HCEC 1CT (cell line): Measurements from ENCODE around the gene GSTM2.

ENCODE experiments used
- DNase-seq: peaks from one replicate; pipeline ENCODE4 v3.0.0-alpha.2; 2017

GSTM2 gene

DNA sequence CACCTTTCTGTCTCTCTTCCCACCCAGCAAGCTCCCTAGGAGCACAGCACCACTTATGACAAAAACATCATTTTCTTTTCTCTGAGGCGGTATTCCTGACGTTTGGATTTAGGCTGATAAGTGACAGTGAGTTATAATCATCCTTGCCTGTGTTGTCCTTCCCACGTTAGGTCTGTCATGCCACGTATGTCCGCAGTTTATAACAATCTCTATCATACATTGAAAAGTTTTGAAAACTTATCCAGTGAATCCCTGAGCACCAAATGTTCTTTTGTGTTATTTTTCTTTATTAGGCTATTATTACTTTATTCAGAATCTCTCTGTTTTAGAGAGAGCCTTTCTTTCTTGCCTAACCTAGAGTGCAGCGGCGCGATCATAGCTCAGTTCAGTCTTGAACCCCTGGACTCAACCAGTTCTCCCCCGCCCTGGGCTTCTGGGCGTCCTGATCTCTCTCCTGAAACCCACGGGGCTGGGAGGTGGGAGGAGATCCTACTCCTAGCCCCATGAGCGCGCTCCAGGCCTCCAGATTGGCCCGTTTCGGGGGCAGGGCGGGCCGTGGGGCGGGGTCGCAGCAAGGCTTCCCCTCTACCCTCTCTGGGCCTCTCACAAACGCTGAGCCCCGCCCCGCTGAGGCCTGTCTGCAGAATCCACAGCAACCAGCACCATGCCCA, at the start of gene GSTM2:
GSTM2 (plus strand) TSS at position 606 of the 671 bp plus-strand sequence; CDS start at position 665, 59 bp downstream.
- DNase-seq: peak; percentile 77

DNA sequence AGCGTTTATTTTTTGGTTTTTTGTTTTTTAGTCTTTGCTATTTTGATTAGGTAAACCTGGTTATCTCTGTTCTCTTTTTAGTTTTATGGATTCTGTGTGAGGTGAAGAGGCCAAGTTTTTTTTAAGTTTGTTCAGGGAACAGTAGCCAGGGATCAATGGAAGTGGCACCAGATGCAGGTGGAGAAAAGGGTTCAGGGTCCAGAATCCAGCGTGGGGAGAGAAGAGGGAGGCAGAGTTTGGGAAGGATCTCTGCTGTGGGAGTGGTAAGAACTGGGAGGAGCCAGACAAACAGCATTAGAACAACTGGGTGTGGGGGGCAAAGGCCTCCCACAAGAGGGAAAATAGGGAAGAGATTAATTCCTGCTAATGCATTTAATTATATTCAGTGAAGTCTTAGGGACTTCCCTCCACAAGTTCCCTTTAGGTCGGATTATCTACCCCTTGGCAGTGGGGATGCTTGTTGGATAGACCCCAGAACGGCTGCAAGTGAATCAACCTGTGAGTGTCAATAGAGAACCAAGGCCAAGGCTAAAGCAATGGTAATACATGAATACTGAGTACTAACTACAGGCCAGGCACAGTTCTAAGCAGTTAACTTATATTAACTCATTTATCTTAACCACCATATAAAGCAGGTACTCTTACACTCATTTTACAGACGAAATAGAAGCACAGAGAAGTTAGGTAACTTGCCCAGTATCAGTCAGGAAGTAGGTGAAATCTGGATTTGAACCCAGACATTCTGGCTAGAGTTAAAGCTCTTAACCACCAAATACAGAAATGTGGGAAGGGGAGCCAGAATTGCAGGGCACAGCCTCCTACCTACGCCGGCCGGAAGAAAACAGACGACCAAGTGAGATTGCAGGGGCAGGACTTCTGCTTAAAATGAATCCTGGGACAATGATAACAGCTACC, 48.9 kb upstream of the GSTM2 start:
- DNase-seq: no peak

DNA sequence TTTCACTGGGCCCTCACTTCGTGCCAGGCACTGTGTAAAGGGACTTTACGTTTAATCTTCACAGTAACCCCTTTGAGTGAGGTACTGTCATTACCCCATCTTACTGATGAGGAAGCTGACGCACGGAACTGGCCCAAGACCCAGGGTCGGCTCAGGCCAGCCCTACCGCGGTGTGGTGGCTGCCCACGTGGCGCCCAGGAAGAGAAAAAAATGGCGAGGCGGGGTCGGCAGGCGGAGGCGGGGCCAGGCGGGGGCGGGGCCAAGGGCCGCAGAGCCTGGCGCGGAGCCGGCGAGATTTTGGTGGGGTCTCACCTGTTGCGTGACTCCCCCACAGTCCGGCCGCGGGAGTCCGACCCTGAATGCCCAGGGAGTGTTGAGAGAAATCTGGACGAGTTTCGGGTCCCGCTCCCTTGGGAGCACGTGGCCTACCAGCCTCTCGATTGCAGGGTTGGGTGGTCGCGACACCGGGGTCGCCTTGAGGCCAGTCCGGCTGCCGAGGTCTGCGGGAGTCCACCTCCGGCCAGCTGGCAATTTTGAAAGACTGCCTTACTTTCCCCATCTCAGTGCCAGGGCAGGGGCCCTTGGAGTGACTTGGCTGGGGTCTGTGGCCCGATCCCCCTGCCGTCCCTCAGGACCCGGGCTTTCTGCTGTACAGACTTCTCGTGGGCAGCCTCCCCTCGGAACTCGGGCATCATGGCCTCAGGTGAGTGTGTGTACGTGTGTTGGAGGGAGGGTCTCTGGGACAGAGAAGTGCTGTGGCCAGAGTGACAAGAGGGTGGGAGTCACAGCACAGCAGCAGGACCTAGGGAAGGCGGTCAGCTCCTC, 48.1 kb upstream of the GSTM2 start, which contains the start of the genes AMPD2 and GNAT2:
AMPD2 (plus strand) TSS at position 262 of the 825 bp plus-strand sequence. CDS start 1,339 bp downstream, outside the sequence.
GNAT2 (minus strand) TSS at position 41 of the 825 bp plus-strand sequence. CDS start 6,746 bp downstream, outside the sequence.
- DNase-seq: peak; percentile 88

DNA sequence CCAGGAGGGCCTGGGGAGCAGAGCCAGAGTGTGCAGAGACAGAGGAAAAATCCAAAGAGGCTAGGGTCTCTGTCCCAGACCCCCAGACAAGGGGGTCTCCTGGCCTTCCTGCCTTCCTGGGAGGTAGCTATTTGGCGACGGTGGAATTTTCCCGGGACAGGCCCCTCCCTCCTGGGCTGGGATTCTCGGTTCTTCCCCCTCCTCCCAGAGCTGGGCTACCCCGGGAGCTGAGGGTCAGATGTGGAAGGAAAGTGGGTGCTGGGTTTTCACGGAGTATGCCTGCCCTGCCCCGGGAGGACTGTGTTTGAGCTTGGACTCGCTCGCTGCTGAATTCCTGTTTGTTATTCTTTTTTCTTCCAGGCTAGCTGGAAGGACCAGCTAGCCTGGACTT, 47.5 kb upstream of the GSTM2 start:
- DNase-seq: peak; percentile 53

DNA sequence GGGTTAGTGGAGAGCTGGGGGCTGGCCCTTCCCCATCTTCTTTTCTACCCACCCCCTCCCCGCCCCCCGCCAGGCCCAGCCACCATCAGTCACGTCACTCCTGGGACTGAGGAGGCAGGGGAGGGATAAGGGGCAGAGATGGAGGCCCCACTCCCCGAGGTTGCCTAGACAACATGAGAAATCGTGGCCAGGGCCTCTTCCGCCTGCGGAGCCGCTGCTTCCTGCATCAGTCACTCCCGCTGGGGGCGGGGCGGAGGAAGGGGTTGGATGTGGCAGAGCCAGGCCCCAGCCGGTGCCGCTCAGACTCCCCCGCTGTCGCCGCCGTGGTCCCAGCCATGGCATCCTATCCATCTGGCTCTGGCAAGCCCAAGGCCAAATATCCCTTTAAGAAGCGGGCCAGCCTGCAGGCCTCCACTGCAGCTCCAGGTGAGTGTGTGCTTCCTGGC, 47.0 kb upstream of the GSTM2 start:
- DNase-seq: peak; percentile 93

DNA sequence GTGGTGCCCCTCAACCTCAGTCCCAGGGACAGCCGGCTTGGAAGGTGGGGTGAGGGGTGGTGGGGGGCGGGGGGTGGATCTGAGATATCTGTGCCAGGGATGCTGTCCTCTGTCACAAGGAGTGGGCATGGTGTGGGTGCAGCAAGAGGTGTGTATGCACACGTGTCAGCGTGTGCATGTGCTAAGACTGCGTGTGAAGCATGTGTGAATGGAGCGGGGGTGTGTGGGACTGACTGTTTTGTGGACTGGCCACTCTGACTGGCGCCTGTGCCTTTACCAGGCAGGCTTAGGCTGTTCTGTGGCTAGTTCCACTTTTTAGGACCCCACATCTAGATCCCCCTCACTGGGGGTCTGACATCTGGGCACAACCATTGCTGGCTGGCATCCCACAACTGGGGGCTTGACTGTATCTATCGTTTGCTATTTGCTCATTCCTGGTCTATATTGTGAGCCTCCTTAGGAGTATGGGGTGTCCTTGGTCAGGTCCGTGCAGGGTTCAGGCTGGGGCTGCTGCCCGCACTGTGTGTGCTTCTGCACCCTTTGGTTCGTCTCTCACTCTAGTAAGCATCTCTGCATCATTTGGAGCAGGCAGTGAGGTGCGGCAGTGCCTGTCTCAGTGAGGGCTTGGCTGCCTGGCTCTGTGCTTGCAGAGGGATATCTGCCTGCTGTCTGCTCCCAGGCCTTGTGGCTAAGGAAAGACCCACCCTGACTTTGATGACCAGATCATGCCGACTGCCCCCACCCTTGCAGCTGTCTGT, 46.3 kb upstream of the GSTM2 start:
- no peak for DNase-seq

DNA sequence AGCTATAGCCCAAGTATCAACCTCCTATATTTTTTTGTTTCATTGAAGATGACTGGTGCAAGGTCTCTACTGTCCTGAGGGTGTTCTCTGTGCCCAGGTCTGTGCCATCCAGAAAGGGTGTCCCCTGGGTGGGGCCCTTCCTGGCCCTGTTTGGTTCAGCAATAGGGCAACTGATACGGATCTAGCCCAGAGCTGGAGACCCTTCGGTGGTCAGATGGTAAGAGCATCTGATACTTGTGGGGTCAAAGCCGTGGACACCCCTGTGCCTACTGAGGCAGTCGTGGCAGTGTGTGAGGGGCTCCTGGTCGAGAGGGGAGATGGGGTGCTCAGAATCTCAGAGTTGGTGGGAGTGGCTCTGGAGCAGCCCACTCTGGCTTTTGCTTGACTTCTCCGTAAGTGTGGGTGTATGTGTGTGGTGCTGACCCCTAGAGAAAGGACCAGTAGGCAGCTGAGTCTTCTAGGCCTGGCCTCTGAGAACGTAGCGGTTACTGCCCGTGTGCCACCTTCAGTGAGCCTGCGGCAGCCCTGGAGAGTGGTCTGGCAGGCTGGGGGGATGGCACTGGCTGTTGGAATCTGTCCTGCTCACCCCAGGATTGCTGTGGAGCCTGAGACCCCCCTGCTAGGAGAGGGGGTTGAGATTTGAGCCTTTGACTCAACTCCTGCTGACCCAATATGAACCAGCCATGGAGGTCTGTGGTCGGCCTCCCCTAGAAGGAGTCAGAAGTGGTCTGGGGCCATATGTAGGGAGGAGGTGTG, 45.5 kb upstream of the GSTM2 start:
- no peak for DNase-seq

DNA sequence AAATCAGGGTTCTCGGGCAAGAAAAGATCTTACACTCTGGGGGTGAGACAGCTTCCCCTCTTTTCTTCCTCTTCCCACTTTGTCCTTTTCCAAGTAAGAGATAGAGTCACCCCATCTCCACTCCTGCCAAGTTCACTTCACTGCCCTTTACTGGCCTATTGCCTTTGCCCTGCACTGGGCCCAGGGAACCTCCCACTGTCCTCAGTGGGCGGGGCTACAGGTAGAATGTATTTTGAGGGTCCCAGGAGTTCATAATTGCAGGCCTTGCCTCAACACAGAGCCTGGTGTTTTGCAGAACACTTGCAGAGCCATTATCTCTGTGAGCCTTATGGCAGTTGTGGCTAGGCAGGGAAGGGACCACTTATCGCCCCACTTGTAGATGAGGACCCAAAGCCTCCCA, 45.0 kb upstream of the GSTM2 start:
- no peak for DNase-seq

DNA sequence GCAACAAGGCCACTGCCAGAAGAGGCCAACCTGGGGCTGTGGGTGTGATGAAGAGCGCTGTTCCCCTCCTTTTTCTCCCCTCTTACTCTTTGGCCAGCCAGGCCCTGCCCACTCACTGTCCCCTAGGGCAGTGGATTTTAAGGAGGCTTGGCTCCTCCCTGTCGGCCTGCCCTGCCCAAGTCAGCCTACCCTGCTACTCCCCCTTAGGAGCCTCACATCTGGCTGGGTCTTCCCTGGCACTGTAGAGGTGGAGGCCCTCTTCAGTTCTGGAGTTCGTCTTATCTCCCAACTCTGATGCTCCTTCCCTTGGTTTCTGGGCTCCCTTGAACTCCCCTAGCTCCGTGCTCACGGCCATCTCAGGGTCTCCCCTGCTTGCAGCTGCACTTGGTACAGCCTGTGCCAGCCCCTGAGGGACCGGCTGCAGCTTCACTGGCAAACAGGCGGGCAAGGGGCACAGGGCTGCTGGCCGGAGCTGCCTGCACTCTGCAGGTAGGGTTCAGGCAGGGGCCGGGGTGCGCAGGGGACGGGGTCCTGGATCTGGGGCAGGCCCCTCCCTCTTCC, 44.2 kb upstream of the GSTM2 start:
- DNase-seq: no peak

DNA sequence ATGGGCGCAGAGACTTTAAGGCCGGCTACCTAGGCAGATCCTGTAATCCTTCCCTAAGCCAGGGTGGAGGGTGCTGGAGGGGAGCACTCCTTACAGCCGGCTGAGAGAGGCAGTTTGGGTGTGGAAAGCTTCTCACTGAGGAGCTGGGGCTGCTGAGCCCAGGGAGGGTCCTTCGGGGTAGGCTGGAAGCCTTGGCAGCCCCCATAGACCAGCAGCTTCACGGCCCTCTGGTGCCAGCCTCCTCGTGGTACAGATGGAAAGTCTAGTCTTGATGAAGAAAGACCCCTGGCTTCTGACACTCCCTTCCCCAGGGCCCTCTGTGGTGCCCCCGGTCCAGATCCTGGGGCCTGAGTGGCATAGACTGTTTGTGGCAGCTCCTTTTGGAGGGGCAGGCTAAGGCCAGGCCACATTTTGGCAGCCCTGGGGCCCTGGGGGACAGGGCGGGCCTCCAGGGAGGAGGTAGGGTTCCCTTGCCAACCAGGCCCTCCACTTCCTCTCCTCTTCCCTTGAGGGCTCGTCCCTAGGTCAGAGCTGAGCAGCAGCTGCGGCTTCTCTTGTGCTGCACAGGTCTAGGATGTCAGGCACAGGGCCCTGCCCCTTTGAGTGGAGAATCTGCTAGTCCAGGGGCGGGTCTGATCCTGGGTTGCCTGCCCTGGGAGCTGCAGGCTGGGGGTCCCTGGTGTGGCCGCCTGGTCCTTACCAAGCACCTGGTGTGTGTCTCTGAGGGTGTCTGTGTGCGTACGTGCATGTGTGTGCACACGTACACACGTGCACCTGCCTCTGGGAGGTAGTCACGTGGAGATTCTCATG, 43.5 kb upstream of the GSTM2 start:
- DNase-seq: no peak

DNA sequence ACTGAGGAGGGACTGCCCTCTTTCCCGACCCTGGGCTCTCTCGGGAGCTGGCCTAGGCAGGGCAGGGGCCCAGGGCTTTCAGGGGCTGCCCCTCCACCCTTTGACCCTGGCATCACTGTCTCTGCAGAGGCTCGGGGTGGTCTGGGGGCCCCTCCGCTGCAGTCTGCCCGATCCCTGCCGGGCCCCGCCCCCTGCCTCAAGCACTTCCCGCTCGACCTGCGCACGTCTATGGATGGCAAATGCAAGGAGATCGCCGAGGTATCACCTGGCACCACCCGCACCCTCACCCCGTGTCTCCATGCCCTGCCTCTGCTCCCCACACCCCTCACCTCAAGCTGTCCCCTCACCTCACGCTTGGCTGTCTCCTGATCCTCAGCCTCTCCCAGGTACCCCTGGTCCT, 42.7 kb upstream of the GSTM2 start:
- no peak for DNase-seq

DNA sequence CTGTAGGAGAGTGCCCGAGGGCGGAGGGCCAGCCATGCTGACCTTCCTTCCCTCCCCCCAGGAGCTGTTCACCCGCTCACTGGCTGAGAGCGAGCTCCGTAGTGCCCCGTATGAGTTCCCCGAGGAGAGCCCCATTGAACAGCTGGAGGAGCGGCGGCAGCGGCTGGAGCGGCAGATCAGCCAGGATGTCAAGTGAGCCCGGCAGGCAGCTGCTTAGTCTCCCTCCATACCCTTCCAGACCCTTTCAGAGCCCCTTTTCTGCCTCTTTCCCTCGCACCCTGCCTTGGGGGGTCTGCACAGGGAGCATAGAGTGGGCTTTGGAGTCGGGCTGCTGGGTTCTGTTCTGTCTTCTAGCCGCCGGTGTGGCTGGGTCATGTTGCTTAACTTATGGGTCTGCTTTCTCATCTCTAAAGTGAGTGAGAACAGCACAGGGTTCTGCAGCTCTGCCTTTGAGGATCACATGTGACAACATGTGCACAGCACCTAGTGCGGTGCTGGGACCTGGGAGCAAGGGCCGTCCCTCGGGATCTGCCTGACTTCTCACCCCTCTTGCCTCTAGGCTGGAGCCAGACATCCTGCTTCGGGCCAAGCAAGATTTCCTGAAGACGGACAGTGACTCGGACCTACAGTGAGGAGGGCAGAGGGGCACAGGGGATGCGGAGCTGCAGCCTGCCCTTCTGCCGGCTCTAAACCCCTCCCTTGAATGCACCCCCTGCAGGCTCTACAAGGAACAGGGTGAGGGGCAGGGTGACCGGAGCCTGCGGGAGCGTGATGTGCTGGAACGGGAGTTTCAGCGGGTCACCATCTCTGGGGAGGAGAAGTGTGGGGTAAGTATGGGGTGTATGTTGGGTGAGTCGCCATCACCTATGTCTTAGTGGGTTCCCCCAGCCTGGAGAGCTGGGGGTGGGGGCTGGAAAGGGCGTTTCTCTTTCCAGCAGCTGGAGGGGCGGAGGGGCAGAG, 42.0 kb upstream of the GSTM2 start:
- DNase-seq: no peak

DNA sequence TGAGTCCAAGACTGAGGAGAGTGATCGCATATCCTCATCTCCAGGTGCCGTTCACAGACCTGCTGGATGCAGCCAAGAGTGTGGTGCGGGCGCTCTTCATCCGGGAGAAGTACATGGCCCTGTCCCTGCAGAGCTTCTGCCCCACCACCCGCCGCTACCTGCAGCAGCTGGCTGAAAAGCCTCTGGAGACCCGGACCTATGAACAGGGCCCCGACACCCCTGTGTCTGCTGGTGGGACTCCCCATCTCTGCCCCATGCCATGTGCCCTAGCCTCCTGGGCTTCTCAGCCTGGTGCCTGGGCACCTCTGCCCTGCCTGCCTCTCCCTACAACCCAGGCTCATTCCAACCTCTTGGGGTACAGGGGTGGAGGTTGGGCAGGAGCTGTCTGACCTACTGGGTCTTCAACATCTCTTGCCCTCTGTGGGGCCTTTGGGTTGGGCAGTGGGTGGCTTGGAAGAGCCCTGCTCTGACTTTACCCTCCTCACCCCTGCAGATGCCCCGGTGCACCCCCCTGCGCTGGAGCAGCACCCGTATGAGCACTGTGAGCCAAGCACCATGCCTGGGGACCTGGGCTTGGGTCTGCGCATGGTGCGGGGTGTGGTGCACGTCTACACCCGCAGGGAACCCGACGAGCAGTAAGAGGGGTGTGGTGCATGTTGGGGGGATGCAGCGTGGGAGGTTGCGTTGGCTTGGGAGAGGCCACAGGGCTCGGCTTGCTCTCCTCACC, 41.0 kb upstream of the GSTM2 start:
- no peak for DNase-seq

DNA sequence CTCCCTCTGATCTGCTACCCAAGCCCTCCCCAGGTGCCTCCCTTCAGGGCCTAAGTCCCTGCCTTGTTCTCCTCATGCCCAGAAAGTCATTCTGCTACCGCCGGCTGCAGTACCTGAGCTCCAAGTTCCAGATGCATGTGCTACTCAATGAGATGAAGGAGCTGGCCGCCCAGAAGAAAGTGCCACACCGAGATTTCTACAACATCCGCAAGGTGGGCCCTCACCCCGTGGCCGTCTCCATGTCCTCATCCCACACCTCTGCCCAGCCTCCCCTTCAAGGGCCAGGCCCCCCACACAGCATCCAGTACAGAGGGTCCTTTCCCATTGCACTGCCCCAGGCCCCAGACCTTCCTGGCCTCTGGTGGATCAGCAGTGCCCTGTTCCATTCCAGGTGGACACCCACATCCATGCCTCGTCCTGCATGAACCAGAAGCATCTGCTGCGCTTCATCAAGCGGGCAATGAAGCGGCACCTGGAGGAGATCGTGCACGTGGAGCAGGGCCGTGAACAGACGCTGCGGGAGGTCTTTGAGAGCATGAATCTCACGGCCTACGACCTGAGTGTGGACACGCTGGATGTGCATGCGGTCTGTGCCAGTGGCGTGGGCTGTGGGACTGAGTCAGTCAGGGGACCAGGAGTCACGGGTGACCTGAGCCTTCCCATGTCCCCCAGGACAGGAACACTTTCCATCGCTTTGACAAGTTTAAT, 40.0 kb upstream of the GSTM2 start:
- no peak for DNase-seq

DNA sequence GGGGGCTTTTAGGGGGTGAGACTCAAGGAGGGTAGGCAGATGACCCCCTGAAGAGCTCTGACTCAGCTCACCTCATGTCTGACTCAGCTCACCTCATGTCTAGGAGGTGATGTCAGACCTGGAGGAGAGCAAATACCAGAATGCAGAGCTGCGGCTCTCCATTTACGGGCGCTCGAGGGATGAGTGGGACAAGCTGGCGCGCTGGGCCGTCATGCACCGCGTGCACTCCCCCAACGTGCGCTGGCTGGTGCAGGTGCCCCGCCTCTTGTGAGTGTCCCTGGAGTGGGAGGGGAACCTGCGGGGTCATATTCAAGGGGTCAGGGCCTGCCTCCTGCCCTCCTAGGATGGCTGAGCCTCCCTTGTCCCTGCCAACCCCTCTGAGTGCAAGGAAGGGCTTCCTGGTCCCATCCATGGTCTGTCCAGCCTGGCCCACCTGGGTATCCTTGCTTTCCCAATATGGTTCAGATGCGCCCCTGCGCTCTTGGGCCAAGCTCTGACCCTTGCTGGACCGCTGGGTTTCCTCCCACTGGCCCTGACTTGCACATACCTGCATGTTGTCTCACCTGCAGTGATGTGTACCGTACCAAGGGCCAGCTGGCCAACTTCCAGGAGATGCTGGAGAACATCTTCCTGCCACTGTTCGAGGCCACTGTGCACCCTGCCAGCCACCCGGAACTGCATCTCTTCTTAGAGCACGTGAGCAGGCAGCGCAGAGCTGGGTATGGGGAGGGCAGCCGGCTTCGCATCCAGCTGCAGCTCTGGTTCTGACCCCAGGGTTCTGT, 39.1 kb upstream of the GSTM2 start:
- DNase-seq: no peak

DNA sequence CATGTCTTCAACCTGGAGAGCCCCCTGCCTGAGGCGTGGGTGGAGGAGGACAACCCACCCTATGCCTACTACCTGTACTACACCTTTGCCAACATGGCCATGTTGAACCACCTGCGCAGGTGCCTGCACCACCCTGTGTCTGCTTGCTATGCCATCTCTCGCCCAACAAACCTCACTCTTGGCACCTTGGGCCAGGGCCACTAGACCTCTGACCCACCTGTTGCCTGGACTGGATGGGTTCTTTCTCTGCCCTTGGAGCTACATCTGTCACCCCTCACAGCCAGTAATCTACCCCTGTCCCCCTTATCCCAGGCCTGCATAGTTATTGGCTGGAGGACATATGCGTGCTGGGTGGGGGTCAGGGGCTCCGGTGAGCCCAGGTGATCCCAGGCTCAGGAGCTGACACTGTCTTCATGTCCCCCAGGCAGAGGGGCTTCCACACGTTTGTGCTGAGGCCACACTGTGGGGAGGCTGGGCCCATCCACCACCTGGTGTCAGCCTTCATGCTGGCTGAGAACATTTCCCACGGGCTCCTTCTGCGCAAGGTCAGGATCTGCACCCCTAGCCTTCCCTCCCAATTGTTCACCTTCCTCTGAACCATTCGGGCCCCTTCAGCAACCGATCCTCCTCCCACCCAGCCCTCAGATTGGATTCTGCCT, 38.4 kb upstream of the GSTM2 start:
- DNase-seq: no peak
